Fibroblast of skin of right biceps (primary cell): Measurements from ENCODE around the gene TNFRSF19.
"Not testable (repeated sequence)": the region's sequence is repeated elsewhere in the genome, so short reads cannot be mapped to it uniquely, and the experiment has no call there.

Source experiments
- DNase-seq: peaks from one replicate; pipeline ENCODE4 v3.0.0-alpha.2; 2013

TNFRSF19 gene, protein sequence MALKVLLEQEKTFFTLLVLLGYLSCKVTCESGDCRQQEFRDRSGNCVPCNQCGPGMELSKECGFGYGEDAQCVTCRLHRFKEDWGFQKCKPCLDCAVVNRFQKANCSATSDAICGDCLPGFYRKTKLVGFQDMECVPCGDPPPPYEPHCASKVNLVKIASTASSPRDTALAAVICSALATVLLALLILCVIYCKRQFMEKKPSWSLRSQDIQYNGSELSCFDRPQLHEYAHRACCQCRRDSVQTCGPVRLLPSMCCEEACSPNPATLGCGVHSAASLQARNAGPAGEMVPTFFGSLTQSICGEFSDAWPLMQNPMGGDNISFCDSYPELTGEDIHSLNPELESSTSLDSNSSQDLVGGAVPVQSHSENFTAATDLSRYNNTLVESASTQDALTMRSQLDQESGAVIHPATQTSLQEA

DNA sequence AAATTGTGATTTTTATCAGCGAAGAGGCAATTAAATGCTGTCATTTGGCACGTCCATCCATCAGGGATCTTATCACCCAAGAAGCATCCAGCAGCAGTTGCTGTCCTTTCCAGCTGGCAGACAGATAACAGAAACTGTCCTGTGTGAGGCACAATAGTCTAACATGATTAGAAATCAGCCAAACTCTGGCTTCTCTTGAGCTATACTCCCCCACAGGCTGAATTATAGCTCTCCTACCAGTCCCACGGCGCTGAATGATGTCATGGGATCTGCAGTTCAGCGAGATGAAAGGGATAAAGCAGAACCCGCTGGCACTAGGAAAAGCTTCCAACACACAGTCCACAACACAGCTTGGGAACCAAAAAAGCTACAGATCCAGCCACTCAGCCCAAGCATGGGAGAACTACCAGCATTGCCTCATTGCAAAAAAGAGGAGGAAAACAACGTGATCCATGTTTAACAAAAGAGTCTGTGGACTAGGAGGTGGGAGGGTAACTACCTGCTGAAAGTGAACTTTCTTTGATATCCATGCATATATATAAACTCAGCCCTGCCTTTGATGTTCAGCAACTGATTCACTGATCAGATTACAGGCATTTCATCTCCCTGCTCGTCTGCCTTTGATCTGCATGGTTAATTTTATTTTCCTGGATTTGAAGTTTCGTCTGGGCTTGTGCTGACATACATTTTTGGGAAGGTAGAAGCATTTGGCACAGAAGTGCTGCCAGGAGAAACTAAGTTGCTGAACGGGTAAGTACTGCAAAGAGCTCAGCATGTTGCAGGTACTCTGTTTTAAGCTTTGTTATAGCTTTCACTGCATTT lies at the start of gene TNFRSF19:
TNFRSF19 (plus strand) TSS at position 314 of the 822 bp plus-strand sequence. CDS start 19,772 bp downstream, outside the sequence.
- peak; percentile 91 for DNase-seq

DNA sequence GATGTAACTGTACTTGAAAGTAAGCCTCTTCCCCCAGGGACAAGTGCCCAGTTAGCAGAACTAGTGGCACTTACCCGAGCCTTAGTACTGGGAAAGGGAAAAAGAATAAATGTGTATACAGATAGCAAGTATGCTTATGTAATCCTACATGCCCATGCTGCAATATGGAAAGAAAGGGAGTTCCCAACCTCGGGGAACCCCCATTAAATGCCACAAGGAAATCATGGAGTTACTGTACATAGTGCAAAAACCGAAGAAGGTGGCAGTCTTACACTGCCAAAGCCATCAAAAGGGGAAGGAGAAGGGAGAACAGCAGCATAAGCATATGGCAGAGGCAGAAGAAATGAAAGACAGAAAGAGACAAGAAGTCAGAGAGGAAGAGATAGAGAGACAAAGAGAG lies 40.3 kb upstream of the TNFRSF19 start:
- not testable (repeated sequence) for DNase-seq

DNA sequence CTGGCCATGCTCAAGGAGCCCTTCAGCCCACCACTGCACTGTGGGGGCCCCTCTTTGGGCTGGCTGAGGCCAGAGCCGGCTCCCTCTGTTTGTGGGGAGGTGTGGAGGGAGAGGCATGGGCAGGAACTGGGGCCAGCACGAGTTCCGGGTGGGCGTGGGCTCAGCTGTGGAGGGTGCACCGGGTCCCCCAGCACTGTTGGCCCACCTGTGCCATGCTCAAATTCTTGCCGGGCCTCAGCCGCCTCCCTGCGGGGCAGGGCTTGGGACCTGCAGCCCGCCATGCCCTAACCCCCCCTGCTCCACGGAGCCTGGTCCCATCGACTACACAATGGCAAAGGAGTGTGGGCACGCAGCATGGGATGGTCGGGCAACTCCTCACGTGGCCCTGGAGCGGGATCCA lies 38.8 kb upstream of the TNFRSF19 start:
- DNase-seq: no peak

- DNase-seq: no peak
Observed at GRCh38 chr13:23534090-23534489, 36.1 kb upstream of the TNFRSF19 start.

- no peak for DNase-seq
Observed at GRCh38 chr13:23541221-23541824, 28.9 kb upstream of the TNFRSF19 start.

GRCh38 chr13:23544668-23545067 lies 25.5 kb upstream of the TNFRSF19 start:
- DNase-seq: no peak

- DNase-seq: peak; percentile 48
Observed at GRCh38 chr13:23547000-23547590, 23.1 kb upstream of the TNFRSF19 start.

GRCh38 chr13:23549724-23550123 lies 20.5 kb upstream of the TNFRSF19 start:
- no peak for DNase-seq

- DNase-seq: no peak
Observed at GRCh38 chr13:23550163-23550562, 20.0 kb upstream of the TNFRSF19 start.

DNA sequence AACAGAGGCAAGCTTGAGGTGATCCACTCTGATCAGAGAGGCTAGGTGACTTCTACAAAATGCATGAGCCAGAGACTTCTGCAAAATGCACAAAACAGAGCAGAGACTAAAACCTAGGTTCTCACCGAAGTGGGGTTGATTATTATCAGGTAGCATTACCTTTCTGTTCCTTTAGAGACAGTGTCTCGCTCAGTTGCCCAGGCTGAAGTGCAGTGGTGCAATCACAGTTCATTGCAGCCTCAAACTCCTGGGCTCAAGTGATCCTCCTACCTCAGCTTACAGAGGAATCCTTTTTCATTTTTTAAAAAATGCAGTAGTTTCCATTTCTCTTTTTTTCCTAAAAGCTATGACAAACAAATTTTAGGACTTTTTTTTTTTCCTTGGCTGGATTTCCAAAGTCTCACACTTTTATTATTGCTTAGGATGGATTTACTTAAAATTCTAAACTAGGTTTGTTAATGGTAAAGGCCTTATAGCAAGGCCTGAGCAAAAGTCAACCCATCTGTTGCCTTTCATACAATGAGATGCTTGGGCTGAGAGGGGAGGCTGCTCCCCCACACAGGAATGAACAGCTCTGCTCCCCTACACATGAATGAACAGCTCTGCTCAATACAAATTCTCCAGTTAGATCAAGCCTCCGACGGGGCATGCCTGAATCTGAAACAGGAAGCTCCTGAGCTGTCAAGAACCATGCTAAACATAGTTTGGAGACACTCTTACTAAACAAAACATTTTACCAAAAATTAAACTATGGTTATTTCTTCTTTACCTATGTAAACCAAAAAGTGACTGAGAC lies 18.8 kb upstream of the TNFRSF19 start:
- no peak for DNase-seq

GRCh38 chr13:23552171-23552570 lies 18.0 kb upstream of the TNFRSF19 start:
- no peak for DNase-seq

- DNase-seq: no peak
Observed at GRCh38 chr13:23552661-23553060, 17.6 kb upstream of the TNFRSF19 start.

GRCh38 chr13:23554000-23554399 lies 16.2 kb upstream of the TNFRSF19 start:
- DNase-seq: peak; percentile 58

- no peak for DNase-seq
Observed at GRCh38 chr13:23557043-23557442, 13.2 kb upstream of the TNFRSF19 start.

DNA sequence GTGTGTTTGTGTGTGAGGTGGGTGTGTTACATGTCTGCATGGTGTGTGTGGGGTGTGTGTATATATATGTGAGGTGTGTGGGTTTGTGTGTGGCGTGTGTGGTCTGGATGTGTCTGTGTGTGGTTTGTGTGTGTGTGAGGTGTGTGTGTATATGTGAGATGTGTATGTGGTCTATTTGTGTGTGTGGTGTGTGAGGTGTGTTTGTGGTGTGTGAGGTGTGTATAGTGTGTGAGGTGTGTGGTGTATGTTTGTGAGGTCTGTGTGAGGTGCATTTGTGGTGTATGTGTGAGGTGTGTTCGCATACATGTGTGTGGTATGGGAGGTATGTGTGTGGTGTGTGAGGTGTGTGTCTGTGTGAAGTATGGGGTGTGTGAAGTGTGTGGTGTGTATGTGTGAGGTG lies 12.5 kb upstream of the TNFRSF19 start:
- DNase-seq: no peak

- peak; percentile 93 for DNase-seq
Observed at GRCh38 chr13:23558675-23559536, 11.3 kb upstream of the TNFRSF19 start.

GRCh38 chr13:23560571-23561089 lies 9.6 kb upstream of the TNFRSF19 start:
- DNase-seq: no peak

DNA sequence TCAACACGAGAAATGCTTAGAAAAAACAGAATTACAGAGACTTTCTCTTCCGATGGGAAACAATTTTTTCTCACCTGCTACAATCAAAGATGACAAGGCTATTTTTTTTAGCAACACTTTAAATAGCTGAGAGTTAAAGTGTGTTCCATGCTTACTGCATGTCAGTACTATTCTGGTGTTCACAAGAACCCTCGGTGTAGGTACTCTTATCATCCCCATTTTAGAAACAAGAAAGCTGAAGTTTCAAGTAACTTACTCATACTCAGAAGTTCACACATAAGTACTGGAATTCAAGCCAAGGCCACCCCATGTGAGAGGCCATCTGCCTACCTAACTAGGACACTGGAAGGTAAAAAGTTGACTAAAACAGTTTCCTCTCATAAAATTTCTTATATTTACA lies 9.0 kb upstream of the TNFRSF19 start:
- no peak for DNase-seq

GRCh38 chr13:23563085-23563845 lies 6.9 kb upstream of the TNFRSF19 start:
- no peak for DNase-seq

GRCh38 chr13:23567906-23568460 lies 2.2 kb upstream of the TNFRSF19 start:
- peak; percentile 33 for DNase-seq
